Caco-2 (cell line): ENCODE measurements around the gene ZNF181. TPM values are rescaled to one million over a fixed set of nuclear protein-coding genes. Genes with fewer than 3 reads are reported as not detected.

Experiments used
- BruUV-seq: library from RNA; stranded (reverse); fragments of 400-500 nt; replicated peaks from 2 replicates; lab custom pipeline; 2021; lab: Mats Ljungman, UMichigan
- CTCF ChIA-PET: fragments of 300-600 bp; sonication (Branson Sonifier 250); formaldehyde crosslinking; loops from one replicate; lab custom pipeline; 2022; ENCODE audit warnings: antibody characterized with exemption; lab: Charles Lee
- POLR2A ChIA-PET: fragments of 300-600 bp; sonication (Branson Sonifier 250); formaldehyde crosslinking; loops from one replicate; lab custom pipeline; 2022; ENCODE audit warnings: antibody characterized with exemption; lab: Charles Lee
- DNase-seq, 2 experiments: peaks; one replicate each; pipeline versions ENCODE4 v3.0.0 to v3.0.0-alpha.2; 2020 to 2022
- H3K27me3 ChIP-seq: replicated peaks from 2 replicates; pipeline ENCODE4 v1.6.0; 2011; ENCODE audit warnings: low read length; ENCODE audit not compliant: control insufficient read depth, insufficient read depth
- H3K36me3 ChIP-seq: 2 replicates; pipeline ENCODE4 v1.5.1; 2011; ENCODE audit warnings: low read length; ENCODE audit not compliant: control insufficient read depth, insufficient read depth
- H3K4me1 ChIP-seq: fragments of 250-450 bp; sonication (Bioruptor Pico); 2 replicates; pipeline ENCODE4 v1.5.1; 2020; ENCODE audit warnings: mild to moderate bottlenecking
- H3K4me3 ChIP-seq: 2 replicates; pipeline ENCODE4 v1.5.1; 2011; ENCODE audit warnings: low read depth, mild to moderate bottlenecking, control low read depth, low read length
- H3K9me3 ChIP-seq: fragments of 250-450 bp; sonication (Bioruptor Pico); 2 replicates; pipeline ENCODE4 v1.5.1; 2020; ENCODE audit warnings: mild to moderate bottlenecking, moderate library complexity
- H3K27ac Mint-ChIP-seq: one replicate; pipeline ENCODE4 v1.8.0; 2022; ENCODE audit warnings: mixed read lengths; ENCODE audit not compliant: unreplicated experiment
- H3K27me3 Mint-ChIP-seq: one replicate; pipeline ENCODE4 v1.8.0; 2022; ENCODE audit warnings: mixed read lengths; ENCODE audit not compliant: insufficient read depth, unreplicated experiment
- H3K36me3 Mint-ChIP-seq: one replicate; pipeline ENCODE4 v1.8.0; 2022; ENCODE audit warnings: mild to moderate bottlenecking, mixed read lengths; ENCODE audit not compliant: insufficient read depth, unreplicated experiment
- H3K4me1 Mint-ChIP-seq: one replicate; pipeline ENCODE4 v1.8.0; 2022; ENCODE audit warnings: low read depth, mixed read lengths; ENCODE audit not compliant: unreplicated experiment
- H3K4me3 Mint-ChIP-seq: one replicate; pipeline ENCODE4 v1.8.0; 2022; ENCODE audit warnings: mild to moderate bottlenecking, moderate library complexity, mixed read lengths; ENCODE audit not compliant: unreplicated experiment
- H3K9me3 Mint-ChIP-seq: one replicate; pipeline ENCODE4 v1.8.0; 2022; ENCODE audit warnings: mixed read lengths; ENCODE audit not compliant: unreplicated experiment
- CTCF ChIP-seq, 2 experiments: fragments of 200-600 bp in 1 of 2; IDR thresholded peaks; 1 replicate in 1 of 2; 2 replicates in 1 of 2; pipeline versions ENCODE4 v1.5.1 to v1.8.0; 2011 to 2022; ENCODE audit warnings: antibody characterized with exemption in 1 of 2, control low read depth in 1 of 2, inconsistent platforms in 1 of 2, low read depth in 1 of 2, low read length in 1 of 2, mild to moderate bottlenecking in 1 of 2, moderate library complexity in 1 of 2; ENCODE audit not compliant: insufficient read depth in 1 of 2, severe bottlenecking in 1 of 2, unreplicated experiment in 1 of 2
- intact Hi-C: fragments of 100-400 bp; cut with micrococcal nuclease; formaldehyde crosslinking; loops from one replicate; pipeline ENCODE4 v1.10.0; 2022; ENCODE audit not compliant: unreplicated experiment
- total RNA-seq: library from RNA; stranded (reverse); gene quantifications from 2 replicates; pipeline ENCODE4 v1.2.3, GENCODE V29; 2022

ZNF181 gene
- total RNA-seq, 1 experiment from 2014 or later = 5.4 TPM

GRCh38 chr19:34772697-34773554, 38.9 kb downstream of the ZNF181 start, which contains the start of gene ZNF599:
ZNF599 (minus strand) TSS chr19:34773215; CDS start chr19:34772841, 374 bp downstream.
- ChIA-PET CTCF (interaction anchor here (0.5 kb wide), 1 partner anchor 290 kb away, joined by 3 read pairs; no protein-coding TSS in a partner anchor), POLR2A (no interaction called here)
- BruUV-seq = TSS peak; percentile 66
- DNase-seq = peak; percentile 89 to 90
- Mint-ChIP-seq H3K27ac (peak within 1 kb of the TSS; percentile 59), H3K4me3 (peak within 1 kb of the TSS; percentile 86), H3K36me3 (peaks cover 6% of the 10 kb centered on the region), H3K4me1 (peaks cover 11% of the 10 kb centered on the region), H3K27me3 (no peaks in the 10 kb centered on the region), H3K9me3 (no peaks in the 10 kb centered on the region)
- Histone ChIP-seq H3K27me3 (peaks cover 1% of the 10 kb centered on the region; the same call in 1 of the 2 replicates), H3K4me1 (peaks cover 6% of the 10 kb centered on the region; the same call in 1 of the 2 replicates), H3K9me3 (no peaks in the 10 kb centered on the region), H3K4me3 (peak within 1 kb of the TSS; percentile 63), H3K36me3 (no peaks in the 10 kb centered on the region; the same call in 1 of the 2 replicates)
- intact Hi-C loops = loop anchor here (1.0 to 2.0 kb wide), 2 partner anchors 39 to 96 kb away; partner anchors contain the start of genes SCGB2B2, ZNF181 and ZNF302
- no peak for TF ChIP-seq CTCF (IDR thresholded peaks at IDR 0.05; ENCODE audit: insufficient read depth in 1 of 2, low read depth in 1 of 2, low read length in 1 of 2, severe bottlenecking in 1 of 2, unreplicated experiment in 1 of 2)

- Mint-ChIP-seq H3K9me3 (no peaks in the 10 kb centered on the region), H3K36me3 (peaks cover 6% of the 10 kb centered on the region), H3K4me1 (peaks cover 11% of the 10 kb centered on the region), H3K4me3 (peak overlapping the region; percentile 86), H3K27me3 (no peaks in the 10 kb centered on the region), H3K27ac (no peak overlapping the region)
- POLR2A ChIA-PET = no interaction called here
- no peak for TF ChIP-seq CTCF (IDR thresholded peaks at IDR 0.05; ENCODE audit: insufficient read depth in 1 of 2, low read depth in 1 of 2, low read length in 1 of 2, severe bottlenecking in 1 of 2, unreplicated experiment in 1 of 2)
- intact Hi-C loops = loop anchor here (1.0 to 2.0 kb wide), 2 partner anchors 39 to 97 kb away; partner anchors contain the start of genes SCGB2B2, ZNF181 and ZNF302
- peaks cover 6% of the 10 kb centered on the region; the same call in 1 of the 2 replicates for H3K4me1 ChIP-seq
- CTCF ChIA-PET = no interaction called here
- no peaks in the 10 kb centered on the region for H3K9me3 ChIP-seq
- no peaks in the 10 kb centered on the region; the same call in 1 of the 2 replicates for H3K36me3 ChIP-seq
- DNase-seq = no peak
- no TSS peak for BruUV-seq
- H3K27me3 ChIP-seq = peaks cover 1% of the 10 kb centered on the region; the same call in 1 of the 2 replicates
- no peak overlapping the region; the same call in 1 of the 2 replicates for H3K4me3 ChIP-seq
These were observed 39.5 kb downstream of the ZNF181 start for GRCh38 chr19:34773555-34773864.

- Histone ChIP-seq H3K9me3 (no peaks in the 10 kb centered on the region), H3K36me3 (no peaks in the 10 kb centered on the region), H3K4me3 (no peak overlapping the region), H3K4me1 (peaks cover 6% of the 10 kb centered on the region; the same call in 1 of the 2 replicates), H3K27me3 (peaks cover 1% of the 10 kb centered on the region; the same call in 1 of the 2 replicates)
- Mint-ChIP-seq H3K9me3 (no peaks in the 10 kb centered on the region), H3K36me3 (peaks cover 6% of the 10 kb centered on the region), H3K4me3 (no peak overlapping the region), H3K4me1 (peaks cover 11% of the 10 kb centered on the region), H3K27ac (no peak overlapping the region), H3K27me3 (no peaks in the 10 kb centered on the region)
- no peak for TF ChIP-seq CTCF (IDR thresholded peaks at IDR 0.05; ENCODE audit: insufficient read depth in 1 of 2, low read depth in 1 of 2, low read length in 1 of 2, severe bottlenecking in 1 of 2, unreplicated experiment in 1 of 2)
- ChIA-PET CTCF (no interaction called here), POLR2A (no interaction called here)
- no peak for DNase-seq
- intact Hi-C loops = no loop called here
- BruUV-seq = no TSS peak
These were observed 40.8 kb downstream of the ZNF181 start for GRCh38 chr19:34774857-34775256.
